Activated B cell treated with CpG ODN at 0.5 μM for 24 hours (primary cell): ENCODE data around the gene AURKA. TPM values are rescaled to one million over a fixed set of nuclear protein-coding genes. Genes with fewer than 3 reads are reported as not detected.
"Not testable (repeated sequence)": the region's sequence is repeated elsewhere in the genome, so short reads cannot be mapped to it uniquely, and the experiment has no call there.

Experiments used
- ATAC-seq: fragments of 200-7000 bp; cut with Tn5 transposase; one replicate; pipeline ENCODE4 v1.10.0; 2021; ENCODE audit warnings: low read depth, mild to moderate bottlenecking, moderate library complexity
- CTCF ChIA-PET: fragments of 350-600 bp; sonication (Branson Sonifier 250); formaldehyde crosslinking; loops from one replicate; lab custom pipeline; 2021; ENCODE audit warnings: antibody characterized with exemption; lab: Charles Lee
- POLR2A ChIA-PET: fragments of 350-600 bp; sonication (Branson Sonifier 250); formaldehyde crosslinking; loops from one replicate; lab custom pipeline; 2021; ENCODE audit warnings: antibody characterized with exemption; lab: Charles Lee
- DNase-seq: peaks from one replicate; pipeline ENCODE4 v3.0.0; 2022
- H3K27ac Mint-ChIP-seq: one replicate; pipeline ENCODE4 v1.8.0; 2020; ENCODE audit warnings: mixed read lengths
- H3K27me3 Mint-ChIP-seq: one replicate; pipeline ENCODE4 v1.8.0; 2021; ENCODE audit warnings: mixed read lengths
- H3K36me3 Mint-ChIP-seq: one replicate; pipeline ENCODE4 v1.8.0; 2021; ENCODE audit warnings: low read depth, mixed read lengths
- H3K4me1 Mint-ChIP-seq: one replicate; pipeline ENCODE4 v1.8.0; 2021; ENCODE audit warnings: mixed read lengths
- H3K4me3 Mint-ChIP-seq: one replicate; pipeline ENCODE4 v1.8.0; 2020; ENCODE audit warnings: mild to moderate bottlenecking, mixed read lengths
- H3K9me3 Mint-ChIP-seq: one replicate; pipeline ENCODE4 v1.8.0; 2020; ENCODE audit warnings: mixed read lengths
- intact Hi-C: fragments of 100-400 bp; cut with micrococcal nuclease; formaldehyde crosslinking; loops from one replicate; pipeline ENCODE4 v1.15.1; 2024
- total RNA-seq: library from RNA; stranded (reverse); gene quantifications from 2 replicates; pipeline ENCODE4 v1.2.3, GENCODE V29; 2022
- TF ChIP-seq, protein P1 (sequence below): fragments of 200-600 bp; IDR thresholded peaks from one replicate; pipeline ENCODE4 v1.8.0; 2022; ENCODE audit warnings: antibody characterized with exemption, mild to moderate bottlenecking

AURKA gene
- total RNA-seq, 1 donor from 2014 or later, result 3.8 TPM

DNA sequence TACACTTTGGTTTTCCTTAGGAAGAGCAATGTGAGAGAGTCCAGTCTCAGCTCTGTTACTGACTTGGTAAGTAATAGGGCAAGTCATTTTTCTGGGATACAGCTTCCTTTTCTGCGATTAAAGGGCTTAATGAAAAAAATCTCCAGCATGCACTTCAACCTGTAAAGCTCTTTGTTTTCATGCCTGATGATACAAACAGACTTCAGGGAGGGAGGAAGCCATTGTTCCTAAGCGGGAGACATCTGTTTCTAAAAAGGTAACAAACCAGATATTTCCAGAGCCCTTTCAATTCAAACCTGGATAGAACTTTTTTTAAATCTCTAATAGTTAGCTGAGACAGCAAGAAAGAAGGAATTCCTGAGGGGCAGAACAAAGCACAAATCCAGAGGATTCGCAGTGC is 14.9 kb upstream of the AURKA start:
- H3K36me3 Mint-ChIP-seq, result peaks cover 61% of the 10 kb centered on the region
- H3K4me1 Mint-ChIP-seq, result peaks cover 9% of the 10 kb centered on the region
- TF ChIP-seq, protein P1, sequence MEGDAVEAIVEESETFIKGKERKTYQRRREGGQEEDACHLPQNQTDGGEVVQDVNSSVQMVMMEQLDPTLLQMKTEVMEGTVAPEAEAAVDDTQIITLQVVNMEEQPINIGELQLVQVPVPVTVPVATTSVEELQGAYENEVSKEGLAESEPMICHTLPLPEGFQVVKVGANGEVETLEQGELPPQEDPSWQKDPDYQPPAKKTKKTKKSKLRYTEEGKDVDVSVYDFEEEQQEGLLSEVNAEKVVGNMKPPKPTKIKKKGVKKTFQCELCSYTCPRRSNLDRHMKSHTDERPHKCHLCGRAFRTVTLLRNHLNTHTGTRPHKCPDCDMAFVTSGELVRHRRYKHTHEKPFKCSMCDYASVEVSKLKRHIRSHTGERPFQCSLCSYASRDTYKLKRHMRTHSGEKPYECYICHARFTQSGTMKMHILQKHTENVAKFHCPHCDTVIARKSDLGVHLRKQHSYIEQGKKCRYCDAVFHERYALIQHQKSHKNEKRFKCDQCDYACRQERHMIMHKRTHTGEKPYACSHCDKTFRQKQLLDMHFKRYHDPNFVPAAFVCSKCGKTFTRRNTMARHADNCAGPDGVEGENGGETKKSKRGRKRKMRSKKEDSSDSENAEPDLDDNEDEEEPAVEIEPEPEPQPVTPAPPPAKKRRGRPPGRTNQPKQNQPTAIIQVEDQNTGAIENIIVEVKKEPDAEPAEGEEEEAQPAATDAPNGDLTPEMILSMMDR, result no peak
- no peak overlapping the region for H3K4me3 Mint-ChIP-seq
- CTCF ChIA-PET, result no interaction called here
- no peaks in the 10 kb centered on the region for H3K9me3 Mint-ChIP-seq
- H3K27ac Mint-ChIP-seq, result no peak overlapping the region
- no peaks in the 10 kb centered on the region for H3K27me3 Mint-ChIP-seq
- intact Hi-C loops, result no loop called here
- ATAC-seq (no peak), DNase-seq (no peak)
- POLR2A ChIA-PET, result no interaction called here

DNA sequence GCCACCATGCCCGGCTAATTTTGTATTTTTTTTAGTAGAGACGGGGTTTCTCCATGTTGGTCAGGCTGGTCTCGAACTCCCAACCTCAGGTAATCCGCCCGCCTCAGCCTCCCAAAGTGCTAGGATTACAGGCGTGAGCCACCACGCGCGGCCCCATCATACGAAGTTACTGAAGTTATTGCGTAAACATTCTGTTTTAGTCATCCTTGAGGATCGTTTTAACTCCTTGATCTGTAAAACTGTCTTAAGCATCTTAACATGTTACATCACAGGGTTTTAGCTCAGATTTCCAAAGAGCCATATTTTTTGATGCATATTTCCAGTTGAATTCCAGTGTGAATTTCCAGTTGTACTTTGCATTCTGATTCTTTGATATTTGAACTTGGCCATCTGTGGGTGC is 13.3 kb upstream of the AURKA start:
- H3K9me3 Mint-ChIP-seq, H3K27ac Mint-ChIP-seq, H3K4me3 Mint-ChIP-seq, H3K27me3 Mint-ChIP-seq, H3K4me1 Mint-ChIP-seq, POLR2A ChIA-PET, ATAC-seq, DNase-seq, CTCF ChIA-PET, intact Hi-C loops: not testable (repeated sequence)
- peaks cover 73% of the 10 kb centered on the region for H3K36me3 Mint-ChIP-seq

DNA sequence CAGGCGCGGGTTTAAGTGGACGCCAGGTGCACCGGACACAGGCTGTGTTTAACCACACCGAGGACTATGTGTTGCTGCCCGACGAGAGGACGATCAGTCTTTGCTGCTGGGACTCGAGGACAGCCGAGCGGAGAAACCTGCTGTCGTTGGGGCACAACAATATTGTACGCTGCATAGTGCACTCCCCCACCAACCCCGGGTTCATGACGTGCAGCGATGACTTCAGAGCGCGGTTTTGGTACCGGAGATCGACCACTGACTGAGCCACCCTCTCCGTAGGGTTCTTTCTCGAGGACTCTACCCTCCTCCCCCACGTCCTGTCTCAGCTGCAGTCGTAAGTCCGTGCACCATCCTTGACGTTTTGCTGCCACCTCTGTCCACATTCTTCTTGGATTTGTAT is 11.4 kb upstream of the AURKA start:
- no peak for ATAC-seq
- Mint-ChIP-seq H3K27me3 (no peaks in the 10 kb centered on the region), H3K4me3 (no peak overlapping the region), H3K4me1 (peaks cover 9% of the 10 kb centered on the region), H3K36me3 (peaks cover 83% of the 10 kb centered on the region), H3K27ac (no peak overlapping the region), H3K9me3 (no peaks in the 10 kb centered on the region)
- ChIA-PET CTCF (no interaction called here), POLR2A (no interaction called here)
- intact Hi-C loops, result no loop called here
- no peak for DNase-seq
- TF ChIP-seq, protein P1, result no peak

- ChIA-PET CTCF (interaction anchor here (0.8 to 1.1 kb wide), 2 partner anchors 8 to 116 kb away, joined by 3 to 4 read pairs; partner anchors contain the start of genes AURKA and CSTF1), POLR2A (no interaction called here)
- TF ChIP-seq, protein P1, result peak; percentile 47
- H3K36me3 Mint-ChIP-seq, result peaks cover 83% of the 10 kb centered on the region
- peaks cover 15% of the 10 kb centered on the region for H3K4me1 Mint-ChIP-seq
- no peaks in the 10 kb centered on the region for H3K27me3 Mint-ChIP-seq
- no peak overlapping the region for H3K4me3 Mint-ChIP-seq
- peak; percentile 65 for ATAC-seq
- H3K9me3 Mint-ChIP-seq, result no peaks in the 10 kb centered on the region
- intact Hi-C loops, result loop anchor here (1.0 kb wide), 3 partner anchors 68 to 946 kb away; partner anchors contain the start of gene RTF2
- DNase-seq, result no peak
- H3K27ac Mint-ChIP-seq, result no peak overlapping the region
Observed at GRCh38 chr20:56400001-56400640, 8.1 kb upstream of the AURKA start.

DNA sequence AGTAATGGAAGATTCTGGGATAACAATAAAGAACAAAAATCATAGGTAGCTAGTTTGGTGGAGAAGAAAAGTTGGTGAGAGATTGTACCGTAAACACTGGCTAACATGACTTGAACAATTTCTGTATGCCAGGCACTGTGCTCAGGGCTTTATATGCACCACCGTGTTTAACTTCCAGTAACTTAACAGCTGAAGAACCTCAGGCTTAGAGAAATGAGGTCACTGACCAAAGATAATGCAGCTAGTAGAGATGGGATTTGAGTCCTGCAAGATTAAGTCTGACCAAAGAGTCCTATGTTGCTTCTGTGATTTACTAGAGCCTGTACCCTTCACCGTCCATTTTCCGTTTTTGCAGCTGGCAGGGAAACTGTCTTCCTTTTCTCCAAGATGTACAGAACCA is 3.2 kb upstream of the AURKA start:
- no peaks in the 10 kb centered on the region for H3K27me3 Mint-ChIP-seq
- ChIA-PET POLR2A (interaction anchor here (0.8 kb wide), 1 partner anchor 37 kb away, joined by 3 read pairs; the partner anchor contains the start of gene FAM210B), CTCF (interaction anchor here (1.2 to 3.3 kb wide), 2 partner anchors 25 to 121 kb away, joined by 3 to 9 read pairs; no protein-coding TSS in a partner anchor)
- ATAC-seq (no peak), DNase-seq (no peak)
- peaks cover 50% of the 10 kb centered on the region for H3K36me3 Mint-ChIP-seq
- intact Hi-C loops, result no loop called here
- no peaks in the 10 kb centered on the region for H3K9me3 Mint-ChIP-seq
- TF ChIP-seq, protein P1, result no peak
- no peak overlapping the region for H3K27ac Mint-ChIP-seq
- H3K4me3 Mint-ChIP-seq, result no peak overlapping the region
- peaks cover 29% of the 10 kb centered on the region for H3K4me1 Mint-ChIP-seq
